Gastrocnemius medialis (tissue), 4 donors: ENCODE results near the gene IRF2. TPM values are rescaled to one million over a fixed set of nuclear protein-coding genes. Genes with fewer than 3 reads are reported as not detected.

Experiments
- ATAC-seq, 2 donors: fragments of 150-250 bp; one replicate each; pipeline ENCODE4 v1.9.1; 2016
- DNase-seq, 2 donors: peaks; one replicate each; pipeline ENCODE4 v3.0.0-alpha.2; 2019
- H3K27ac ChIP-seq, 4 donors: fragments of 200-600 bp; sonication (generic); 1 replicate in 1 of 4; 2 replicates in 3 of 4; pipeline ENCODE4 v1.5.1; 2016 to 2018; ENCODE audit warnings: mild to moderate bottlenecking in 2 of 4, moderate library complexity in 1 of 4
- H3K27me3 ChIP-seq, 3 donors: fragments of 200-600 bp; sonication (generic) in 2 of 3; 1 replicate in 1 of 3; 2 replicates in 2 of 3; pipeline versions ENCODE4 v1.5.1 to v1.6.0; 2016 to 2019; ENCODE audit warnings: mild to moderate bottlenecking in 1 of 3, moderate library complexity in 1 of 3
- H3K36me3 ChIP-seq, 2 donors: fragments of 200-600 bp; sonication (generic) in 1 of 2; one replicate each; pipeline ENCODE4 v1.5.1; 2017 to 2018
- H3K4me1 ChIP-seq, 2 donors: fragments of 200-600 bp; sonication (generic) in 1 of 2; one replicate each; pipeline ENCODE4 v1.5.1; 2016 to 2017; ENCODE audit warnings: mild to moderate bottlenecking in 2 of 2
- H3K4me3 ChIP-seq, 4 donors: fragments of 200-600 bp; sonication (generic) in 3 of 4; 1 replicate in 1 of 4; 2 replicates in 3 of 4; pipeline ENCODE4 v1.5.1; 2016 to 2019; ENCODE audit warnings: mild to moderate bottlenecking in 2 of 4
- H3K9me3 ChIP-seq, 3 donors: fragments of 200-600 bp; sonication (generic) in 2 of 3; 1 replicate in 1 of 3; 2 replicates in 2 of 3; pipeline ENCODE4 v1.5.1; 2016 to 2019
- CTCF ChIP-seq, 5 experiments: fragments of 450-650 bp in 3 of 5; fragments of 200-600 bp in 2 of 5; sonication (generic) in 2 of 5; IDR thresholded peaks in 4 of 5; conservative IDR thresholded peaks in 1 of 5; 1 replicate in 4 of 5; 2 replicates in 1 of 5; pipeline ENCODE4 v1.5.1; 2016 to 2019; ENCODE audit warnings: antibody characterized with exemption in 5 of 5, mild to moderate bottlenecking in 3 of 5, moderate library complexity in 3 of 5
- POLR2A ChIP-seq, 2 donors: fragments of 450-650 bp; IDR thresholded peaks; one replicate each; pipeline ENCODE4 v1.6.1; 2017; ENCODE audit warnings: antibody characterized with exemption in 2 of 2, mild to moderate bottlenecking in 2 of 2, moderate library complexity in 2 of 2
- in situ Hi-C, 4 donors: fragments of 200-750 bp; cut with MboI; loops; one replicate each; pipeline versions ENCODE4 v1.15.0 to v1.8.0; 2017; ENCODE audit warnings: low sequenced_read_pairs in 4 of 4
- intact Hi-C: fragments of 100-400 bp; cut with DNase I; formaldehyde crosslinking; loops from one replicate; pipeline ENCODE4 v1.15.1; 2023; ENCODE audit warnings: low total_unique reads
- total RNA-seq, 4 donors: library from RNA; depleted of rRNA; stranded (reverse); fragments of >200 nt; gene quantifications; one replicate each; pipeline versions ENCODE4 v1.1.0 to v1.2.3, GENCODE V29; 2016

IRF2 gene
- total RNA-seq, 4 donors from 2014 or later = 20.9 to 37.1 (median 32.8) TPM

GRCh38 chr4:184362396-184362795, 112.0 kb downstream of the IRF2 start:
- H3K4me3 ChIP-seq = no peak overlapping the region
- intact Hi-C loops = loop anchor here (2.0 kb wide), 1 partner anchor 20 kb away; no protein-coding TSS in a partner anchor
- H3K9me3 ChIP-seq = no peaks in the 10 kb centered on the region
- DNase-seq = no peak
- no peaks in the 10 kb centered on the region for H3K36me3 ChIP-seq
- no peak overlapping the region for H3K27ac ChIP-seq
- H3K27me3 ChIP-seq = no peaks in the 10 kb centered on the region
- H3K4me1 ChIP-seq = peaks cover 22% of the 10 kb centered on the region in 2 donors
- TF ChIP-seq POLR2A (IDR thresholded peaks at IDR 0.05) = no peak
- no peak for TF ChIP-seq CTCF (IDR thresholded peaks at IDR 0.05 in 4 of 5, conservative IDR thresholded peaks at IDR 0.05 in 1 of 5)
- ATAC-seq = no peak
- in situ Hi-C loops = no loop called here

GRCh38 chr4:184361443-184361842, 112.9 kb downstream of the IRF2 start:
- no peak overlapping the region for H3K4me3 ChIP-seq
- ATAC-seq (no peak), DNase-seq (no peak)
- TF ChIP-seq POLR2A (IDR thresholded peaks at IDR 0.05) (no peak), CTCF (IDR thresholded peaks at IDR 0.05 in 4 of 5, conservative IDR thresholded peaks at IDR 0.05 in 1 of 5) (no peak)
- H3K9me3 ChIP-seq = no peaks in the 10 kb centered on the region
- in situ Hi-C loops (no loop called here), intact Hi-C loops (no loop called here)
- peaks cover 22 to 25% of the 10 kb centered on the region in 2 donors for H3K4me1 ChIP-seq
- H3K27me3 ChIP-seq = no peaks in the 10 kb centered on the region
- H3K36me3 ChIP-seq = no peaks in the 10 kb centered on the region
- H3K27ac ChIP-seq = peak overlapping the region in 2 of 4 donors; percentile 29 to 49

- TF ChIP-seq CTCF (IDR thresholded peaks at IDR 0.05 in 4 of 5, conservative IDR thresholded peaks at IDR 0.05 in 1 of 5) (no peak), POLR2A (IDR thresholded peaks at IDR 0.05) (no peak)
- Histone ChIP-seq H3K27ac (peak overlapping the region; percentile 49 to 87 (median 72)), H3K4me1 (peaks cover 27 to 33% of the 10 kb centered on the region in 2 donors), H3K9me3 (no peaks in the 10 kb centered on the region), H3K4me3 (no peak overlapping the region), H3K36me3 (no peaks in the 10 kb centered on the region), H3K27me3 (no peaks in the 10 kb centered on the region)
- ATAC-seq (no peak), DNase-seq (no peak)
- in situ Hi-C loops (no loop called here), intact Hi-C loops (no loop called here)
Measured at GRCh38 chr4:184359888-184360287, 114.5 kb downstream of the IRF2 start.

GRCh38 chr4:184358521-184359232, 115.7 kb downstream of the IRF2 start:
- ATAC-seq (peak; percentile 91), DNase-seq (peak; percentile 66 to 77)
- in situ Hi-C loops (no loop called here), intact Hi-C loops (no loop called here)
- Histone ChIP-seq H3K4me3 (no peak overlapping the region), H3K27ac (peak overlapping the region; percentile 68 to 87 (median 78)), H3K27me3 (no peaks in the 10 kb centered on the region), H3K36me3 (no peaks in the 10 kb centered on the region), H3K4me1 (peaks cover 29 to 33% of the 10 kb centered on the region in 2 donors), H3K9me3 (no peaks in the 10 kb centered on the region)
- no peak for TF ChIP-seq CTCF (IDR thresholded peaks at IDR 0.05 in 4 of 5, conservative IDR thresholded peaks at IDR 0.05 in 1 of 5)
- no peak for TF ChIP-seq POLR2A (IDR thresholded peaks at IDR 0.05)
